Measurements from ENCODE around the gene MAPK9.

MAPK9 gene

DNA sequence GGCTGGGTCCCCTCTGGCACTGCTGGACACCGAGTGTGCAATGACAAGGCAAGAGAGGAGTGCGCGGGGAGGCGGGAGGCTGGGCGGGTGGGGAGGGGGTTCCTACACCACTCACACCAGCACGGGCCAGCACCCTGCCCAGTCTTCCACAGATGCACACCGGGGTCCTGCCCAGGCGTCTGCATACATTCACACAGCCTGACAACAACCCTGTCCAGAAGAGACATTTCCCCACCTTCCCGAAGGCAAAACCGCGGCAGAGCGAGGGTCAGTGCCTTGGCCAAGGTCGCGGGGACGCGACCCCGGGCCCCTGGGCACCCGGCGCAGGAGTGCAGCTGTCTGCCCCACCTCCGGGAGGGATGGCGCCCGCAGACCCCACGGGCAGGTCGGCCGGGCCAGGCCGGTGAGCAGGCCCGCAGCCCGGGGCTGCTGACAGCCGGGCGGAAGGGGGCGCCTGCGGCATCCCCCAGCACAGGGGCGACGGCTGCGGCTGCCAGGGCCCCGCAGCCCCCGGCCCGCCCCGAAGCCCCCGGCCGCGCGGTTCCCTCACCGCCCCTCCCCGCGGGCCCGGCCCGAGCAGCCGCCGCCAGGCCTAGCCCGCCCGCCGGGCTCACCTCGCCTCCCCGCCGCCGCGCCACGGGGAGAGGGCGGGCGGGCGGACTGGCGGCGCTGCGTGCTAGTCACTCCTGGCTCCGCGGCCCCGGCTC lies 496 bp downstream of the MAPK9 start:
- DNase-seq: no peak

DNA sequence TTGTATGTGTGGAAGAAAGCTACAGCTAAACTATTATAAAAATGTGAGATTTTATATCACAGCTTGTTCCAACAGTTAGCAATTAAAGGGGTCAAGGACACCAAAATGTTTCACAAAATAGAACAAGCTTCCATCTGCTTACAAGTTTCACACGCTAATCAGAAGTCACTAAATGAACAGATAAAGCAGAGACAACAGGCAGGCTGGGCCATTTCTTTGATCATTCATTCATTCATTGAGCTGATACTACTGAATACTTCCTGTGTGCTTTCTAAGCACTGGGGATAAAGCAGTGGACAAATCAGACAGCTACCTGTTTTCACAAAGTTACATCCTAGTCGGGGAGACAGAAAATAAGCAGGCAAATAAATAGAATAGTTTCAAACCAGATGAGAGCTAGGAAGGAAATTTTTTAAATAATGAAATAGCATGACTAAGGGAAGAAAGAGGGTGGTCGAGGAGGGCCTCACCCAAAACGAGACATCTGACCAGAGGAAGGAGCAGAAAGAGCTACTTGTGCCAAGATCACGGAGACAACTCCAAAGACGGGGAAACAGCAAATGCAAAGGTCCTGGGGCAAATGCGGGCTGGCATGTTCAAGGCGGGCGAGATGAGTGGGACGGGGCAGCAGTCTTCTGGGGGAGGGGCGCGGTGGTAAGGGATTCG lies 1.2 kb downstream of the MAPK9 start:
- DNase-seq: no peak

DNA sequence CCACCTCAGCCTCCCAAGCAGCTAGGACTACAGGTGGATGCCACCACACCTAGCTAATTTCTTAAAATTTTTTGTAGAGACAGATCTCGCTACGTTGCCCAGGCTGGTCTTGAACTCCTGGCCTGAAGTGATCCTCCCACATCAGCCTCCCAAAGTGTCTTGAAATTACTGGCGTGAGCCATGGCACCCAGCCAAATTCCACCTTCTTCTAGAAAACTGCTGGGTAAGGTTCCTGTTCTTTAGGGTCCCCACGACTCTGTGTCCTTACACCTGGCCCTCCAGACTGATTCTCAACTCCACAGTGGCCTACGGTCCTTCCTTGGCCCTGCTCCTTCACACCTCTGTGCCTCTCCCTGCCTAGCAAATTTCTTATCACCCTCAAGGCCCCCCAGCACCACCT lies 1.9 kb downstream of the MAPK9 start:
- DNase-seq: no peak

DNA sequence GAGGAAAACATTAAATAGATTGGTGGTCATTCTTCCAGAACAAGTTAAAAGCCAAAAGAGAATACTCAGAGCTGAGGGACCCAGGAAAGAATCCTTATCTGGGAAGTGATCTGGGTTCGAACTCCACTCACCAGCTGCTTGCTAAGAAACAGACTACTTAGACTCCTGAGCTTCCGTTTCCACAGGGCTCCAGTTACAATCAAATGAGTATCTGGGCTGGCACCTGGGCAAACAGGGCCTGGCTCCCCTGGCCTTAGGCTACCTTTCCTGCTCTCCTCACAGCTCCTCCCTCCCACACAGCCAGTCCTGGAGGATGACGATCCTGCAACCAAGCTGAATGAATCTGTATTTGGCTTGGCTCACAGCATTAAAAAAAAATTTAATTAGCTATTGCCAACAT lies 2.5 kb downstream of the MAPK9 start:
- DNase-seq: no peak

DNA sequence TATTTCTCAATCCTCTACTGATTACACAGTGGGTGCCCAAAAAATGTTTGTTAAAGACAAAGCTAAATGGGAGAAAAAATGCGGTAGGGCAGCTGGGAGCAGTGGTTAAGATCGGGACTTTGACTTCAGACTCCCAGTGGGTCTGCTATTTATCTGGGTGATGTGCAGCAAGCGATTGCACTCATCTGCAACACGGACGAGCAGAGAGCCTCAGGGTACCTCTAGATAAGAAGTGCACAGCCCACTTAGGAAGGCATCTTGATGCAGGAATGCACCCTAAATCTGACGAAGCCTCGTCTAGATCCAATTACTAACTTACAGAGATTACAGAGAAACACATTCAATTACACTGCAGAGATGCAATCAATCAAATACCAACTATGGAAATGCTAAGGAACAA lies 4.0 kb downstream of the MAPK9 start:
- no peak for DNase-seq

DNA sequence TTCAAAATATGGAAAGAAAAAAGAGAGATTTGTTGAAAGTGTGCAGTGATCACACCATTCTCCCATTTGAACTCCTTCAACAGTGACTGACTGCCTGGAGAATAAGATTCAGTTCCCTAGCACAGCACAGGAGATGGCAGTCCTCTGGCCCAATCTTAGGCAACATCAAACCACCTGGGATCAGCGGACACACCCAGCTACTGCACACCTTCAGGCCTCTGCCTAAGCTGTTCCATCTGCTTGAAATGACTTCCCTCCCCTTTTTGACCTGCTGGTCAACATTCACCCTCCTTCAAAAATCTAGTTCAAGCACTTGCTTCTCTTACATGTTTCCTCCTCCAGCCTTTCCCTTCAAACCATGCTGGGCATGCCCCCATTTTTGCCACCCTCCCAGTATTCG lies 4.5 kb downstream of the MAPK9 start:
- DNase-seq: no peak

DNA sequence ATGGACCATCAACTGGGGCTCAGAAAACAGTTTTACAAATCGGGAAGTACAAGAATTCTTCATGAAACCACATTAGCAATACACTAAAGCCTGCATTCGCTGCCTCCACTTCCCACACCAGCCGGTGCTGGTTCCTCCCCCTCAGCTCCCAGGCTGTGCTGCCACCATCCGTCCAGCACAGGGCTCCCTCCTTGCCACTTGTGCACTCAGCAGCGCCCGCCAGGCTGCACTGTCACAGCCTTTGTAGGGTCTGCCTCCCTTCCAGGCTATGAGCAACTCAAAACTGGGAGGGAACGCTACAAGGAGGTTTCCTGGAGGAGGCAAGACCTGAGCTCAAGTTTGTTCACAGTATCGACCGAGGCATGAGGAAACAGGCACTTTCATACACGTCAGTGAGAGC lies 7.7 kb downstream of the MAPK9 start:
- DNase-seq: no peak

DNA sequence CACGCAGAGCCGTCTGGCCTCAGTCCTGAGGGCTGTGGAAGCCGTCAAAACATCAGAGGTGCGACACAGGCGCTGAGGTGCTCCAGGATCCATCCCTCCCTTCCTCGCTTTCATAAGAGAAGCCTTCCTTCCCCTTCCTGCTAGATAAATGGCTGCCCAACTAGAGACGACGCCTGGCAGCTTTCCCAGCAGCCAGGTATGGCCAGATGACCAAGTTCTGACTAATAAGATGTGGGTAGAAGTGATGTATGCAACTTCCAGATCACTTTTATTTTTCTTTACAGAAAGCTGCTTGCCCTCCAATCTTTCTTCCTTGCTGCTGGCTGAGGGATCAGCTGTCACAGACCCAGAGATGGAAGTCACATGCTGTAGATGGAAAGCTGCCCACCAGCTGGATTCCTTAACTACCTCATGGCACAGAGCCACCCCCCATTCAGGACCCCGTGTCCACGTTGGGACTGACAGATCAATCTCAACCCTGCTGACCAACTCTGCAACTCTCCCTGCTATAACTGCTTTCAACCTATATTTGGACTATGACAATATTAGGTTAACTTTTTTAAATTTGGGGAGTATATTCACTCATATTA lies 8.8 kb downstream of the MAPK9 start:
- no peak for DNase-seq

DNA sequence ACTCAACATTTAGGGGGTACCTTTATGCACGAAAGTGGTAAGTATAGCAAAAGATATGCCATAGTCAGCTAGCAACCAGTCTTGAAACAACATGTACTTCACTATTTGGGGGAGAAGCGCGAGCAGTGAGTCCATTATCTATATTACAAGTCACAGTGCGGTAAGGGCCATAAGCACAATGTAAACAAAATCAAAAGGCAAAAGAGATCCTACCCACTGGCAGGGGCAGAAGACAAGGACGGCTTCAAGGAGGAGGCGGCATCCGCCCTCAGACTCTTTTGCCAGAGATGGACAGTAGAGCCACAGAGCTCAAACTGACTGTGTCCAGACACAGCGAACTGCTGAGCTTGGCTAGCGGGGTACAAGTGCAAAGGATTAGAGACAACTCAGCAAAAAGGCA lies 9.6 kb downstream of the MAPK9 start:
- no peak for DNase-seq

DNA sequence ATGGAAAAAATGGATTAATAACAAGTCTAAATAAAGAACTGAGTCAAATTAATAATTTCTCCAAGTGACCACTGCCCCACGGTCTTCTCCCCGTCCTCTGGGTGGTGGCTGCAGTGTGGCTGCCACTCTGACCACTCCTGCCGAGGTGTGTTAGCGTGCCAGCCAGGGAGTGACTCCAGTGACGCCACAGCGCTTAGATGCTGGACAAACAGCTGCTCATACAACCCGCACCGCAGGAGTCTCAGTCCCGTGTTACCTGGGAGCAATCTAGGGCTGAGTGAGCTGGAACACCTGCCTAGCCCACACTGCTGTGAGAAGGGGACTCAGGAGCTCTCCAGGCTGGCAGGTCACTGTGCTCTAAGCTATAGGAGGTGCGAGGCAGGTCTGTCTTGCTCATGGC lies 10.2 kb downstream of the MAPK9 start:
- no peak for DNase-seq

DNA sequence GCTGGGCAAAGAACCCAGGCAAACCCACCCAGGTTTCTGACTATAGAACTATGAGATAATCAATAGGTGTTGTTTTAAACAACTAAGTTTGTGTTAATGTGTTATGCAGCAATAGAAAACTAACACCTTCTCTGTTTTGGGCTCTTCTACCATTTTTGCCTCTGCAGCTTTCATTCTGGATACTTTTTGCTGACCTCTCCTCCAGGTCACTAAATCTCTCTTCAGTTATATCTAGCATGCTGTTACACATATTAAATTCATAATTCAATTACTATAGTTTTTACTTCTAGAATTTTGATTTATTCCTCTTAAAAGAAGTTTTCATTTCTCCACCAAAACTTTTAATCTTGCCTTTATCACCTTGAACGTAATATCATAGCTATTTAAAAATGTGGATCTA lies 17.2 kb downstream of the MAPK9 start:
- no peak for DNase-seq

DNA sequence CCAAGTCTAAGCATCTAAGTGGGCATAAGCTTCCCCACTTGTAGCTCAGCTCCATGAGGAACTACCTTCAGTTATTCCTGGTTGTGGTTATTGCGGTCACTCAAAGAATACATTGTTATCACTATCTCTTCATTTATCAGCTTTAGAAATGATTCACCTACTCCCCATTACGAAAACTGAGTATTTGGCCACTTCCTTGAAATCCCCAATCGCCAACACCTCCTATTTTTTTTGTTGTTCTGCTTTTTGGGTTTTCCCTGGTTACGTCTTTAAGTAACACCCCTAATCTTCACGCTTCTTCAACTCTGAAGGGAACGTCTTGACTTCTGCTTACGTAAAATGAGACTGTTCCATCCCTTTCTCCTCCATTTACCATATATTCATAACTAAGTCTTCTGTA lies 20.7 kb downstream of the MAPK9 start:
- DNase-seq: no peak

DNA sequence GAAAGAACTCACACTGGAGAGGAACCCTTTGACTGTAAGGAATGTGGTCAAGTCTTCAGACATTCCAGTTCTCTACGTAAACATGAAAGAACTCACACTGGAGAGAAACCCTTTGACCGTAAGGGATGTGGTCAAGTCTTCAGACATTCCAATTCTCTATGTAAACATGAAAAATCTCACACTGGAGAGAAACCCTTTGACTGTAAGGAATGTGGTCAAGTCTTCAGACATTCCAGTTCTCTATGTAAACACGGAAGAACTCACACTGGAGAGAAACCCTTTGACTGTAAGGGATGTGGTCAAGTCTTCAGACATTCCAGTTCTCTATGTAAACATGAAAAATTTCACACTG lies 32.6 kb downstream of the MAPK9 start:
- no peak for DNase-seq

DNA sequence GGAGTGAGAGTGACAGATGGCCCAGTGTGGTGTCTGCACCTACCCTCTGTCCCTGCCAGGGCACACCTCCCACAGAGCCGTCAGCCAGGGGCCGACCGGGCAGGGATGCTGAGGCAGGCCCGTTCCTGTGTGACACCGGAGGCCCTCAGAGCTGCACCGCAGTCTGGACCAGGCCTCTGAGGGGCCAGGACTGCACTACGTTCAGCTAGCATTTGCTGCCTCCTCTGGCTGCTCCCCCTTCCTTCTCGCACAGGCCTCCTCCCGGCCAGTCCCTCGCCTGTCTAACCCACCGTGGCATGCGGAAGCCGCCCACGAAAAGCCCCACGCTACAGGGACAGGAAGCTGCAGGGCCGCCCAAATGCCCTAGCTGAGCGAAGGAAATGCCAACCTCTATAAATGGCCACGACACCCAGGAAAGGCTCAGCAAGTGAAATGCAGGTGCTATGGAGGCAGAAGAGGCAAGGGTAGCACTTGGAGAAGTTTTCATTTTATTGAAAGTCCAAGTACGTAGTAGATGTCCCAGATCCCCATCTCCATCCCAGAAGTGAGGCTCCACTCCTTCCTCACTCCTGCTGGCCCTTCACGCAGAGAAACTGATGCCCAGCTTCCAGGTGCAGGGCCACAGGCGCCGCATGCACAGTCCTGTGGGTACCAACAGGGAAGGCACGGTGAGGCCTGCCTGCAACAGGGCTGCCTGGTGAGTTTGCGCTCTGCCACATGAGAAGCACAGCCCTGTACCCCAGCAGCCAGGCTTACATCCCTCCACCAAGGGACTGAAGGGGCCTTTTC lies 38.7 kb downstream of the MAPK9 start:
- no peak for DNase-seq

DNA sequence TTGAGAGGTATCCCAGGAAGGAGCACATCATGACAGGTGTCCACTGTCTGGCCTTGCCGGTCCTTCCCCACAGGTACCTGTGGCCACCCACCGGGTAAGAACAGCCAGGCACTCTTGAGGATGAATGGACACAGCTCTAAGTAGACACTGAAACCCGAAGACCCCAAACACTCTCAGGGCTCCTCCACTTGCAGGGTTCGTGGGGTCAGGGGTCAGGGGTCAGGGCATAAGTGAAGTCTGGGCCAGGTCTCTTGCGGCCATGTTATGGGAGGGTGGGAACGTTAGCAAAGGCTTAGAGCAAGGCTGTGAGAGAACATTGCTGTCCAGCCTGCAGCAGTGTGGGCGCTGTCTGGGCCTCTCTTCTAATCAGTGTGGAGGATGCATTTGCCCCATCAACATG lies 40.0 kb downstream of the MAPK9 start:
- no peak for DNase-seq

DNA sequence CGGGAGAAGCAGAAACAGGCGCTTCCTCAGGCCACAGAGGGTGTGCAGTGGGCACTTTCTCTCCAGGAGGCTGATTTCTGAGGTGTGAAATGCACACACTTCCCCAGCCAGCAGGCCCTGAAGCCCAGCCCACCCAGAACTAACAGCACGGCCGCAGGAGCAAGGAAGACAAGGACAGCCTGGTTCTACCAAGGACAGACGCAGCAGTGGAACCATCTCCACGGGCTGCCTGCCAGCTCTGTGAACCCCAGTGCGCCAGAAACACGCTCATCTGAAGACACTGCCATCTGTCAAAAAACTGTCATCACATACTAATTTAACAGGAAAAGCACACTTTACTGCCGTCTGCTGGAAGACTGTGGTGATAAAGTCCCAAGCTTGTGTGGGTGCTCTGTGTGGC lies 40.7 kb downstream of the MAPK9 start:
- no peak for DNase-seq

DNA sequence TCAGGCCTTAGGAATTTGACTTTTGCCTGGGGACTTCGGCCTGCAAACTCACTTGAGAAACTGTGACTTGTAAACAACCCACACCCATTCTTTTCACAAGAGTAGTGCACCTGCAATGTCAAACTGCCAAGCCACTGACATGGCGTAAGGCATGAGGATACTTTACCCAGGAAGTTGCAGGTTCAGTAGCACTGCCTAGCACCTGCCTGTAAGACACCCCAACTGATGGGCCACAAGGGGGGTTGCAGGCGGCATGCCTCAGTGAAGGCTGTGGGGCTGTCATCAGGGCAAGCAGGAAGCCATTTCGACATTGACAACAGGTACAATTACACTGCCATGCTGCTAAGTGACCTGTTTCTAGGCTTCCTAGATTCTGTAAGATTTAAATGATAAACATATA lies 41.6 kb downstream of the MAPK9 start:
- DNase-seq: no peak

DNA sequence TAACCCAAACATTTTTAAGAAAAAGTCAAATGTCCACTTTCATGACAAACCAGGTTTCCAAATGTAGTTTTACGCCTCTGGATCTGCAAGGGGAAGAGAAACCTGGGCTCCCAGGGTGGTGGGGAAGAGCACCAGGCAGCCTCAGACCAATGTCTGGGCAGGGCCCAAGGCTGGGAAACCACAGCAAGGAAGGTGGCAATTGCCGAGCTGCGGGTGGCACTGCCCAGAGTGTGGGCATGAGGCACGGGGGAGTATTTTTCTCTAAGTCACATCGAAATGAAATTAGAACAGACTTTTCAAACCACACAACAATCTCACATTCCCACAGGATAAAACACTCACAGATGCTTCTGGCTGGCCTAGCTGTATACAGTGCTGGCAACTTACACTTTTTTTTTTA lies 50.3 kb downstream of the MAPK9 start:
- no peak for DNase-seq

DNA sequence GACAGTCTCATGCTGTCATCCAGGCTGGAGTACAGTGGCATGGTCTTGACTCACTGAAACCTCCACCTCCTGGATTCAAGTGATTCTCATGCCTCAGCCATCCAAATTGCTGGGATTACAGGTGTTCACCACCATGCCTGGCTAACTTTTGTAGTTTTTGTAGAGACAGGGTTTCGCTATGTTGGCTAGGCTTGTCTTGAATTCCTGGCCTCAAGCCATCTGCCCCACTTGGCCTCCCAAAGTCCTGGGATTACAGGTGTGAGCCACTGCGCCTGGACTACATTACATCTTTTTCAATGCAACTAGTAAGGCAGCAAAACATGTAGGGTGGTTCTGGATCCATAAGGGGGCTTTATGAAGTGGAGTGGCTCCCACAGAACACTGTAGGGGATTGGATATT lies 53.3 kb downstream of the MAPK9 start:
- no peak for DNase-seq

DNA sequence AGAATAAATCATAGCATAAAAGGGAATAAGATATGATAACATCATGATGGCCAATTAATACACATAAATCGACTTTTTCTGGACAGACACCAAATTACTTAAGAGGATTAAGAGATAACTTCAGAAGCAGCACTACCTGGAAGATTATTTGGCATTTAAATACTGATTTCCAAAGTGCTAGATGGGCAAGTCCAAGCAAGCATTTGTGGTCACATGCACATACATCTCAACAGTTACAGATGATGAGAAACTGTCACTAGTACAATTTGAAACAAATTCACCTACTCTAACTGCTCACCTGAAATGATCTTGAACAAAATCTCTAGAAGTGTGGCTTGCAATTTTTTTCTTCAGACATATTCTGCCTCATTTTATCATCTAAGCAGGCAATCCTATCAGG lies 56.0 kb downstream of the MAPK9 start:
- no peak for DNase-seq

DNA sequence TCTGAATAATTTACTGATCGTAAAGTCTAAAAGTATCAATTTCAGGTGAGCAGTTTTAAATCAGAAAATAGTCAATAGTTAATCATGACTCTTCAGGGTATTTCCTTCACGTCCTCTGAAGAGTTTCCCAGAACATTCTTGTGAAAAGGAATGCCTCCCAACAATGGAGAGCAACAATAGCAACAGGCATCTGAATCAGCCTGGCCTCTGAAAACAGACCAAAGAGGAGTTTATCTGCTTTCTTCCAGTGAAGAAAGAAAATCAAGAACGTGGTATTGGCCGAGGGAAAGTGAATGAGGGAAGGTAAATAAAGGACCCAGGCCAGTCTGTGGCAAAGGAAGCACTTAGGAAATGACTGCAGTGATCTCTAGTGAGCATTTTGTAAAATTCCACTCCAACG lies 56.8 kb downstream of the MAPK9 start:
- DNase-seq: no peak

DNA sequence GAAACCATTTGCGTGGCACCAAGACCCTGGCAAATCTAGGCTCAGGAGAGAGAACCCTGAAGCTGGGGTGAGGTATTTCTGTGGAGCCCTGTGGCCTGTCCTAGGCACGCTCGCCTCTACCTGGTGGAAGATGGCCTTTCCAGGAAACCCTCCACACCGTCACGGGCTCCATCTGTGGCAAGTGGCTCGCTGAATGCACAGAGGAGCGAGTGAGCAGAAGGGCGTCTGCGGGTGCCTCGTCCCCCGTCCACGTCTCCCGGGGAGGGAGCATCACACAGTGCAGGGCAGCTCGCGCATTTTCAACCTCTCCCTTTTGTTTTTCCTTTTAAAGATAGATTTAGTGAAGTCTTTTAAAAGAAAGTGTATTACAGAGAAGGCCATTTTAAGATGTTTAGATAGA lies 57.6 kb downstream of the MAPK9 start:
- DNase-seq: no peak

DNA sequence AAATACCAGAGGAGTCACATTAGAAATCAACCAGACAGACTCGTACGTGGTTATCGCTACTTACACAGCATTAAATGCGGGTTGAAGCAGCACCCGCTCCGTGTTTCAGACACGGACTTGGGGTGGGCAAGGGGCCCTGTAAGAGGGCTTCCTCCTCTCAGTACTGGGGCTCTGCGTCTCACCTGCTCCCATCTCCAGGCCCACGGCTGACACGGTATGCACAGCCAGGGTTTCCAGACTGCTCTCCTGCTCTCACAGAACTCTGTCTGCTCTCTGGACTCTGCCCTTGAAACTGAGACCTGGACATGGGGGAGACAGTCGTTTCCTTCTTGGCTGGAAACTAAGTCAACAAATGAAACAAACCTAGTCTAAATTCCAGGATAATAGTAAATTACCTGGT lies 58.2 kb downstream of the MAPK9 start:
- DNase-seq: no peak

DNA sequence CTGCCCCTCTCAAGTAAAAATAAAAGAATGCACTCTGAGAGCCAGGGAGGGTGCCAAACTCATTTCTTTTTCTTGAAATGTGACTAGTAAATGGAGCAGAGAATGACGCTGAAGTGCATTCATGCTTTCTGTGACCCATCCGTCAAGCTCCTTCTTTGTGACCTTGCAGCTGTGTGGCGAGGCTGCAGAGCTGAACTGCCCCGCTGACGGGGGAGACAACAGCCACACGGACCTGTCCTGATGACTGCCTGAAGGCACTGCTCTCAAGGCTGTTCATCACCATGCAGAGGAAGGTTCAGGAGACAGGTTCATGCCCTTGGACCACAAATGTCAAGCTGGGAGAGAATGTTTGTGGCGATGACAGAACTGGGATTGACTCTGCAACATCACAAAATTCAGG lies 61.9 kb downstream of the MAPK9 start:
- DNase-seq: no peak

Data from stimulated activated CD4-positive, alpha-beta T cell treated with anti-CD3 and anti-CD28 coated beads, Interleukin-1b, Interleukin-23, amount 100 ng/mL, for 48 hours (primary cell).